Measurements from ENCODE around the gene RTN4. TPM values are rescaled to one million over a fixed set of nuclear protein-coding genes. Genes with fewer than 3 reads are reported as not detected.
A peak's percentile ranks its signal among the peaks of the same experiment; 100 is the strongest.

The RTN4 gene
- total RNA-seq, 4 donors from 2014 or later: 183 to 259 (median 244) TPM

DNA sequence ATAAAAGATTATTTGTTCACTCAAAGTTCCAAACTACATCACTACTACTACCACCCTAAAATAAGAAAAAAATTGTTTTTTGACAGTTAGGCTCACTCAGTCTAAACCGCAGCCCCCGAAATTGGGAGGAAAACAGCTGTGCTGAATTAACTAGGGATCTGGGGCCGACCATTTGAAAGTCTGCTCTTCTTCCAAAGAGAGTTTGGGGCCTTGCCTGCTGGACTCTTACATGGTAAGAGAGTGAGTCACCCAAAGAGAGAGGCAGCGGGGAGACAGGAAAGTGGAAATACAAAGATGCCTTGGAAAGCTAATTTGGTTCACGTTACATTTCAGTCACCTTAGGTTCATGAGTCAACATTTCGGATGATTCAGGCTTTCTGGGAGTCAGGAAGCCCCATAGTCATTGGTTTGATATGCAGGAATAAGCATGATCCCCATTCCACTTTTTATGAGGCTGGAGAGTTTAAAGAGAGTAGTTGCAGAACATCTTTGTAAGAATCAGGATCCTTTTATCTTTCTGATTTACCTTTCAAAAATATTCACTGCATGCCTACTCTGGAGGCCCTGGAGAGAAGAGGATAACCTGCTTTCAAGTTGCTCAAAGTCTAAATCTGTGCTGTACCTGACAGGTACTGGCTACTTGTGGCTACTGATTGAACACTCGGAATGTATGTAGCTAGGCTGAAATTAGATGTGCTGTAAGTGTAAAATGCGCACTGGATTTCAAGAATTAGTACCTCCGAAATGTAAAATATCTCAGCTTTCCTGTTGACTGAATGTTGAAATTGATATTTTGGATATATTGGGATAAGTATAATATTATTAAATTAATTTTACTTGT, 995 bp upstream of the RTN4 start:
- ATAC-seq: peak; percentile 58 to 59
- intact Hi-C loops (cut with DNase I; ENCODE audit: low total_unique reads): loop anchor here (2.0 kb wide), 2 partner anchors 46 to 62 kb away; no protein-coding TSS in a partner anchor
- peak overlapping the region; percentile 94 to 98 (median 96) for H3K27ac ChIP-seq
- in situ Hi-C loops (cut with MboI; ENCODE audit: low sequenced_read_pairs in 4 of 4): no loop called here
- H3K4me1 ChIP-seq: peaks cover 14 to 18% of the 10 kb centered on the region in 2 donors
- no peaks in the 10 kb centered on the region for H3K9me3 ChIP-seq
- no peaks in the 10 kb centered on the region for H3K36me3 ChIP-seq
- peak; percentile 58 to 80 for DNase-seq
- peaks cover 0 to 7% (median 0%) of the 10 kb centered on the region in 3 donors for H3K27me3 ChIP-seq
- peak overlapping the region; percentile 75 to 92 (median 86) for H3K4me3 ChIP-seq
- TF ChIP-seq, protein P1, sequence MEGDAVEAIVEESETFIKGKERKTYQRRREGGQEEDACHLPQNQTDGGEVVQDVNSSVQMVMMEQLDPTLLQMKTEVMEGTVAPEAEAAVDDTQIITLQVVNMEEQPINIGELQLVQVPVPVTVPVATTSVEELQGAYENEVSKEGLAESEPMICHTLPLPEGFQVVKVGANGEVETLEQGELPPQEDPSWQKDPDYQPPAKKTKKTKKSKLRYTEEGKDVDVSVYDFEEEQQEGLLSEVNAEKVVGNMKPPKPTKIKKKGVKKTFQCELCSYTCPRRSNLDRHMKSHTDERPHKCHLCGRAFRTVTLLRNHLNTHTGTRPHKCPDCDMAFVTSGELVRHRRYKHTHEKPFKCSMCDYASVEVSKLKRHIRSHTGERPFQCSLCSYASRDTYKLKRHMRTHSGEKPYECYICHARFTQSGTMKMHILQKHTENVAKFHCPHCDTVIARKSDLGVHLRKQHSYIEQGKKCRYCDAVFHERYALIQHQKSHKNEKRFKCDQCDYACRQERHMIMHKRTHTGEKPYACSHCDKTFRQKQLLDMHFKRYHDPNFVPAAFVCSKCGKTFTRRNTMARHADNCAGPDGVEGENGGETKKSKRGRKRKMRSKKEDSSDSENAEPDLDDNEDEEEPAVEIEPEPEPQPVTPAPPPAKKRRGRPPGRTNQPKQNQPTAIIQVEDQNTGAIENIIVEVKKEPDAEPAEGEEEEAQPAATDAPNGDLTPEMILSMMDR (IDR thresholded peaks at IDR 0.05 in 4 of 5, conservative IDR thresholded peaks at IDR 0.05 in 1 of 5): no peak
- TF ChIP-seq POLR2A (IDR thresholded peaks at IDR 0.05): no peak

DNA sequence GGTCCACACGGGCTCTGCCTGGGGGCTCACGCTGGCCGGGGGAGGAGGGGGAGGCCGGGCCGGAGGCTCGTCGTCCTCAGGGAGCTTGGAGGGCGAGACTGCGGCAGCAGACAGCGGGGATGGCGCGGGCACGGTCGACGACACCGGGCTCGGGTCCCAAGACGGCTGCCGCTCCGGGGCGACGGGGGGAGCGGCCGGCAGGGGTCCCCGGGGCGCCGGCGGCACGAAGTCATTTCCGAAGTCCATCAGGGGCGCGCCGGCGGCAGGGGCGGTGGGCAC, 491 bp downstream of the RTN4 start:
- H3K4me1 ChIP-seq: peaks cover 14 to 21% of the 10 kb centered on the region in 2 donors
- intact Hi-C loops (cut with DNase I; ENCODE audit: low total_unique reads): loop anchor here (1.0 to 10.0 kb wide), 7 partner anchors 38 to 183 kb away; partner anchors contain the start of genes CLHC1 and RPS27A
- ATAC-seq: no peak

DNA sequence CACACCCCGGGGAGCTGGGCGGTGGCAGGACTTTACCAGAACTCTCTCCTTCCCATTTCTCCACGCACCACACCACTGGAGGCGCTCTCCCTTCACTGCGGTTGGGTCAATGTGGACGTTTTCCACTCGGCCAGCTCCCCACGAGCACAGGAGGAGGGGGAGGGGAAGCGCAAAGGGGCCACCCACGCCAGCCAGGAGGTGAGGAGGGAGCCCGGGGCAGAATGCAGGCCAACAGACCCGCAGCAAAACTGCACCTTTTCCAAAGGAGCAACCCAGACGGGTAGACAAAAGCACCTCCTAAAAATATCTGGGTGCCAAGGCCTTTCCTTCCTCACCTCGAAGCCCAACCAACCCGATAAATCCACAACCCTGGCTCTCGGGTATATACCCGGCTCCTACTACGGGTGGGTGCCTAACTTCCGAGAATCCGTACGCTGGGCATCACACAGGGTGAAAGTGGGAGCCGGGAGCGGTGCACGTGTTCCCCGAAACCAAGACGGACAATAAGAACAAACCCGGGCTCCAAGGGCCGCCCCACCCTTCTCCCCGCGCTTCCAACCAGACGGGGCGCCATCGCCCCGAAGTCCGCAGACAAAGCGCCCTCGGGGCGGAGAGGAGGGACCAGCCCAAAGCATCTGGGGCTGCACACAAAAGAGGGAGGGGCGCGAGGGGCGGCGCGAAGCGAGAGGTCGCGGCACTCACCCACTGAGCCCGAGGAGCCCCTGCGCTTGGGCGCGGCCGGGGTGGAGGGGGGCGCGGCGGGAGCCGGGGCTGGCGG, 1.0 kb downstream of the RTN4 start:
- in situ Hi-C loops (cut with MboI; ENCODE audit: low sequenced_read_pairs in 4 of 4): loop anchor here in 2 of 4 donors (10.0 to 25.0 kb wide), 4 partner anchors 116 to 937 kb away; partner anchors contain the start of genes ACYP2 (in 1 of the 2), CCDC88A (in 1 of the 2) and EML6 (in 1 of the 2)
- TF ChIP-seq, protein P1 (IDR thresholded peaks at IDR 0.05 in 4 of 5, conservative IDR thresholded peaks at IDR 0.05 in 1 of 5): peak; percentile 30 to 67 (median 61)
- peak in 1 of 2 donors; percentile 50 for TF ChIP-seq POLR2A (IDR thresholded peaks at IDR 0.05)
- H3K36me3 ChIP-seq: no peaks in the 10 kb centered on the region

More for the DNA sequence above, 491 bp downstream of the RTN4 start:
- DNase-seq: peak in 1 of 2 donors; percentile 18
- Histone ChIP-seq H3K4me3 (peak overlapping the region; percentile 75 to 92 (median 87)), H3K27me3 (peaks cover 0 to 10% (median 0%) of the 10 kb centered on the region in 3 donors), H3K27ac (peak overlapping the region; percentile 94 to 98 (median 96)), H3K36me3 (no peaks in the 10 kb centered on the region), H3K9me3 (no peaks in the 10 kb centered on the region)
- TF ChIP-seq, protein P1 (IDR thresholded peaks at IDR 0.05 in 4 of 5, conservative IDR thresholded peaks at IDR 0.05 in 1 of 5): no peak
- no peak for TF ChIP-seq POLR2A (IDR thresholded peaks at IDR 0.05)
- in situ Hi-C loops (cut with MboI; ENCODE audit: low sequenced_read_pairs in 4 of 4): loop anchor here in 2 of 4 donors (10.0 to 25.0 kb wide), 4 partner anchors 115 to 937 kb away; partner anchors contain the start of genes ACYP2 (in 1 of the 2), CCDC88A (in 1 of the 2) and EML6 (in 1 of the 2)

DNA sequence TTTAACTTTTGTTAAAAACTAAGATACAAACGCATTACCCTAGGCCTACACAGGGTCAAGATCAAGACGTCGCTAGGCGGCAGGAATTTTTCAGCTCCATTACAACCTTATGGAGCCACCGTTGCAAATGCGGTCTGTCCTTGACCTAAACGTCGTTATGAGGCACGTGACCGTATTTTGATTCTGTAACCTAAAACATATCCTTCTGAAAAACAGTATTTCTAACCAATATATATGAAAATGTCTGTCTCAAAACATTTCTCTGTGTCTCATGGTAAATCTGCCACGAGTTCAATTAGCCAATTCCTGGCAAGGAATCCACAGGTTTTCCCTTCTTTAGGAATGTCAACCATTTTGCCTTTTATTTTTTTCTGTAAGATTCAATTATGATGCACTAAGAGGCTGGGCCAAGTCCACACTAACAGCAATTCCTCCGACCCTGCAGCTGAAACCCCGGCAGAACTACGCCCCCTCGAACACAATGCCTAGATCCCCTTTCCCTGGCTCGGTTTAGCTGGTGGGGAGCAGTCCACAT, 1.7 kb downstream of the RTN4 start:
- peaks cover 14 to 21% of the 10 kb centered on the region in 2 donors for H3K4me1 ChIP-seq
- DNase-seq (no peak), ATAC-seq (no peak)
- peak overlapping the region; percentile 94 to 98 (median 96) for H3K27ac ChIP-seq
- H3K9me3 ChIP-seq: no peaks in the 10 kb centered on the region
- TF ChIP-seq POLR2A (IDR thresholded peaks at IDR 0.05): no peak
- TF ChIP-seq, protein P1 (IDR thresholded peaks at IDR 0.05 in 4 of 5, conservative IDR thresholded peaks at IDR 0.05 in 1 of 5): no peak
- peaks cover 0 to 10% (median 0%) of the 10 kb centered on the region in 3 donors for H3K27me3 ChIP-seq
- no peaks in the 10 kb centered on the region for H3K36me3 ChIP-seq
- in situ Hi-C loops (cut with MboI; ENCODE audit: low sequenced_read_pairs in 4 of 4) (loop anchor here in 2 of 4 donors (10.0 to 25.0 kb wide), 4 partner anchors 116 to 936 kb away; partner anchors contain the start of genes ACYP2 (in 1 of the 2), CCDC88A (in 1 of the 2) and EML6 (in 1 of the 2)), intact Hi-C loops (cut with DNase I; ENCODE audit: low total_unique reads) (loop anchor here (2.0 to 10.0 kb wide), 4 partner anchors 81 to 184 kb away; partner anchors contain the start of genes CLHC1 and RPS27A)
- H3K4me3 ChIP-seq: peak overlapping the region; percentile 75 to 92 (median 87)

More for the DNA sequence above, 1.0 kb downstream of the RTN4 start:
- Histone ChIP-seq H3K27me3 (peaks cover 0 to 10% (median 0%) of the 10 kb centered on the region in 3 donors), H3K4me1 (peaks cover 14 to 21% of the 10 kb centered on the region in 2 donors), H3K27ac (peak overlapping the region; percentile 94 to 98 (median 96)), H3K4me3 (peak overlapping the region; percentile 75 to 92 (median 87)), H3K9me3 (no peaks in the 10 kb centered on the region)
- peak; percentile 34 for ATAC-seq
- peak; percentile 78 to 82 for DNase-seq
- intact Hi-C loops (cut with DNase I; ENCODE audit: low total_unique reads): loop anchor here (2.0 to 10.0 kb wide), 4 partner anchors 82 to 183 kb away; partner anchors contain the start of genes CLHC1 and RPS27A

Measured in gastrocnemius medialis (tissue), 4 donors.